ENCODE results near the gene MAT2A.
A peak's percentile ranks its signal among the peaks of the same experiment; 100 is the strongest.

Gene MAT2A

GRCh38 chr2:85502720-85503119 is 36.2 kb upstream of the MAT2A start:
- in situ Hi-C loops (cut with HindIII; ENCODE audit: low pct_ligation_motif_present, low sequenced_read_pairs) = no loop called here
- TF ChIP-seq, protein P1, sequence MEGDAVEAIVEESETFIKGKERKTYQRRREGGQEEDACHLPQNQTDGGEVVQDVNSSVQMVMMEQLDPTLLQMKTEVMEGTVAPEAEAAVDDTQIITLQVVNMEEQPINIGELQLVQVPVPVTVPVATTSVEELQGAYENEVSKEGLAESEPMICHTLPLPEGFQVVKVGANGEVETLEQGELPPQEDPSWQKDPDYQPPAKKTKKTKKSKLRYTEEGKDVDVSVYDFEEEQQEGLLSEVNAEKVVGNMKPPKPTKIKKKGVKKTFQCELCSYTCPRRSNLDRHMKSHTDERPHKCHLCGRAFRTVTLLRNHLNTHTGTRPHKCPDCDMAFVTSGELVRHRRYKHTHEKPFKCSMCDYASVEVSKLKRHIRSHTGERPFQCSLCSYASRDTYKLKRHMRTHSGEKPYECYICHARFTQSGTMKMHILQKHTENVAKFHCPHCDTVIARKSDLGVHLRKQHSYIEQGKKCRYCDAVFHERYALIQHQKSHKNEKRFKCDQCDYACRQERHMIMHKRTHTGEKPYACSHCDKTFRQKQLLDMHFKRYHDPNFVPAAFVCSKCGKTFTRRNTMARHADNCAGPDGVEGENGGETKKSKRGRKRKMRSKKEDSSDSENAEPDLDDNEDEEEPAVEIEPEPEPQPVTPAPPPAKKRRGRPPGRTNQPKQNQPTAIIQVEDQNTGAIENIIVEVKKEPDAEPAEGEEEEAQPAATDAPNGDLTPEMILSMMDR (IDR thresholded peaks at IDR 0.05; ENCODE audit: low read depth, low read length, missing control alignments) = no peak

GRCh38 chr2:85503168-85503850 is 35.7 kb upstream of the MAT2A start:
- in situ Hi-C loops (cut with HindIII; ENCODE audit: low pct_ligation_motif_present, low sequenced_read_pairs) = no loop called here
- DNase-seq = no peak
- Histone ChIP-seq H3K4me3 (ENCODE audit: low read depth, low read length) (no peak overlapping the region), H3K36me3 (replicated peaks) (no peaks in the 10 kb centered on the region), H3K27ac (no peak overlapping the region), H3K27me3 (replicated peaks) (no peaks in the 10 kb centered on the region)
- TF ChIP-seq, protein P1 (IDR thresholded peaks at IDR 0.05; ENCODE audit: low read depth, low read length, missing control alignments) = no peak

More at GRCh38 chr2:85502720-85503119, 36.2 kb upstream of the MAT2A start:
- no peak overlapping the region for H3K4me3 ChIP-seq (ENCODE audit: low read depth, low read length)
- no peaks in the 10 kb centered on the region for H3K36me3 ChIP-seq (replicated peaks)
- H3K27ac ChIP-seq = no peak overlapping the region
- H3K27me3 ChIP-seq (replicated peaks) = no peaks in the 10 kb centered on the region
- DNase-seq = no peak

GRCh38 chr2:85503851-85504777 is 34.9 kb upstream of the MAT2A start:
- DNase-seq = no peak
- no peaks in the 10 kb centered on the region for H3K27me3 ChIP-seq (replicated peaks)
- no peak overlapping the region for H3K27ac ChIP-seq
- TF ChIP-seq, protein P1 (IDR thresholded peaks at IDR 0.05; ENCODE audit: low read depth, low read length, missing control alignments) = no peak
- in situ Hi-C loops (cut with HindIII; ENCODE audit: low pct_ligation_motif_present, low sequenced_read_pairs) = no loop called here
- no peak overlapping the region for H3K4me3 ChIP-seq (ENCODE audit: low read depth, low read length)
- no peaks in the 10 kb centered on the region for H3K36me3 ChIP-seq (replicated peaks)

DNA sequence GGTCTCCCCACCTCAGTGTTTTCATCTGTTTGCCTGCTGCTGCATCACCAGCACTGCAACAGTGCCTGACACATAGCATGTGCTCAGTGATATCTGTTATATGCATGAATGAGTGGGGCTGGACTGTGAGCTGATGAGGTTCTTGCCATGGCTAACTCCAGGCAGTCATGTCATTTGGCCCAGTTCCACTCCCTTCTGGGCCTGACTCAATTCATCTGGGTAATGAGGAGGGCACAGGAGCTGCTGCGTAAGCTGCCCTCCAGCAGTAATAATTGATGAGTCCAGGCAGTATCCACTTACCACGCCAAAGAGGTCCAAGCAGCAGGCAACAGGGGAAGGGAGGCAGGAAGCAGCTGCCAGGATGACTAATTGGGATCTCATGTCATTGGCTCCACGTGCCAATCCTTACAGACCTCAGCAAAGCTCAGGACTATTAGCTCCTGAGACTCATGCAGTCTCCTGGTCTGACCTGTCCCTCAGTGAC is 34.1 kb upstream of the MAT2A start:
- Histone ChIP-seq H3K36me3 (replicated peaks) (no peaks in the 10 kb centered on the region), H3K27me3 (replicated peaks) (no peaks in the 10 kb centered on the region), H3K27ac (no peak overlapping the region), H3K4me3 (ENCODE audit: low read depth, low read length) (no peak overlapping the region)
- TF ChIP-seq, protein P1 (IDR thresholded peaks at IDR 0.05; ENCODE audit: low read depth, low read length, missing control alignments) = no peak
- DNase-seq = peak; percentile 75
- in situ Hi-C loops (cut with HindIII; ENCODE audit: low pct_ligation_motif_present, low sequenced_read_pairs) = no loop called here

GRCh38 chr2:85505551-85506238 is 33.3 kb upstream of the MAT2A start:
- H3K36me3 ChIP-seq (replicated peaks) = no peaks in the 10 kb centered on the region
- H3K4me3 ChIP-seq (ENCODE audit: low read depth, low read length) = no peak overlapping the region
- TF ChIP-seq, protein P1 (IDR thresholded peaks at IDR 0.05; ENCODE audit: low read depth, low read length, missing control alignments) = no peak
- no peak for DNase-seq
- in situ Hi-C loops (cut with HindIII; ENCODE audit: low pct_ligation_motif_present, low sequenced_read_pairs) = no loop called here
- H3K27ac ChIP-seq = no peak overlapping the region
- no peaks in the 10 kb centered on the region for H3K27me3 ChIP-seq (replicated peaks)

All from brain microvascular endothelial cell (primary cell).